Kidney (tissue), 14 donors: ENCODE measurements around the gene UBE3C. TPM values are rescaled to one million over a fixed set of nuclear protein-coding genes. Genes with fewer than 3 reads are reported as not detected.
"Not testable (repeated sequence)": the region's sequence is repeated elsewhere in the genome, so short reads cannot be mapped to it uniquely, and the experiment has no call there.

Experiments used
- DNase-seq, 5 donors: peaks; one replicate each; pipeline ENCODE4 v3.0.0-alpha.2; 2013 to 2020
- FAIRE-seq: peaks from 2 replicates; lab custom pipeline; 2012; peaks lifted over from hg19 to GRCh38; lab: Jason Lieb, UNC
- H3K27ac ChIP-seq, 2 donors: one replicate each; pipeline ENCODE4 v1.7.0; 2013; ENCODE audit warnings: low read depth in 2 of 2, low read length in 2 of 2, inconsistent platforms in 1 of 2
- H3K27me3 ChIP-seq: one replicate; pipeline ENCODE4 v1.7.1; 2013; ENCODE audit warnings: low read length, inconsistent platforms; ENCODE audit not compliant: control insufficient read depth, insufficient read depth
- H3K36me3 ChIP-seq, 3 donors: one replicate each; pipeline versions ENCODE4 v1.7.0 to v1.7.1; 2013; ENCODE audit warnings: low read length in 3 of 3, control low read depth in 1 of 3, inconsistent platforms in 1 of 3; ENCODE audit not compliant: insufficient read depth in 3 of 3, control insufficient read depth in 2 of 3
- H3K4me1 ChIP-seq, 3 donors: one replicate each; pipeline versions ENCODE4 v1.7.0 to v1.7.1; 2013; ENCODE audit warnings: low read length in 3 of 3, inconsistent platforms in 1 of 3, low read depth in 1 of 3; ENCODE audit not compliant: control insufficient read depth in 2 of 3, insufficient read depth in 2 of 3
- H3K4me3 ChIP-seq, 3 donors: one replicate each; pipeline versions ENCODE4 v1.7.0 to v1.8.1; 2013; ENCODE audit warnings: low read length in 3 of 3, control low read depth in 1 of 3, inconsistent platforms in 1 of 3
- H3K9ac ChIP-seq, 3 donors: one replicate each; pipeline versions ENCODE4 v1.7.0 to v1.7.1; 2013; ENCODE audit warnings: low read length in 3 of 3, control low read depth in 1 of 3, inconsistent platforms in 1 of 3
- H3K9me3 ChIP-seq, 3 donors: one replicate each; pipeline versions ENCODE4 v1.7.0 to v1.7.1; 2013; ENCODE audit warnings: low read length in 3 of 3, control low read depth in 1 of 3, inconsistent platforms in 1 of 3; ENCODE audit not compliant: control insufficient read depth in 2 of 3, insufficient read depth in 1 of 3
- CTCF ChIP-seq: IDR thresholded peaks from 3 replicates; pipeline ENCODE4 v1.5.1; 2012; ENCODE audit warnings: mild to moderate bottlenecking, moderate library complexity, borderline replicate concordance; ENCODE audit not compliant: insufficient read depth; ENCODE audit errors: extremely low read depth
- intact Hi-C: fragments of 100-400 bp; cut with DNase I; formaldehyde crosslinking; loops from one replicate; pipeline ENCODE4 v1.11.1; 2022
- polyA plus RNA-seq: library from polyadenylated mRNA; stranded (reverse); fragments of 350-450 nt; fragmentation: Illumina TruSeq; extraction: RNeasy Lipid Tissue Mini Kit (QIAGEN cat#74804); gene quantifications from one replicate; pipeline ENCODE4 v1.2.3, GENCODE V29; 2014; ENCODE audit warnings: low read depth, low replicate concordance; ENCODE audit not compliant: insufficient read depth
- total RNA-seq: library from RNA; stranded (reverse); fragmentation: NEBNext Ultra II Directional; extraction: Animal tissue kit (Norgen Biotek cat#: 25700); gene quantifications from one replicate; pipeline ENCODE4 v1.2.1, GENCODE V29; 2021
- donor health status: control.
- donor health status: control.
- donor health status: control.
- donor health status: control.
- donor health status: control.
- donor health status: DM: yes; HTN: yes; CAD: no.
- donor health status: Normal renal cell carcinoma (clear cell type).

The UBE3C gene
- total and polyA plus RNA-seq, 2 donors from 2014 or later, result 20.9 to 58.5 TPM

- Histone ChIP-seq H3K27me3 (no peaks in the 10 kb centered on the region), H3K27ac (no peak overlapping the region), H3K4me1 (peaks cover 0 to 6% (median 5%) of the 10 kb centered on the region in 3 donors), H3K36me3 (peaks cover 0 to 7% (median 4%) of the 10 kb centered on the region in 3 donors), H3K9me3 (no peaks in the 10 kb centered on the region), H3K4me3 (no peak overlapping the region), H3K9ac (no peak overlapping the region)
- peak in 1 of 5 donors; percentile 45 for DNase-seq
- no peak for FAIRE-seq
- intact Hi-C loops, result no loop called here
- no peak for TF ChIP-seq CTCF
Measured at GRCh38 chr7:157274991-157275427, 136.3 kb downstream of the UBE3C start.

- intact Hi-C loops, result no loop called here
- TF ChIP-seq CTCF, result no peak
- no peak overlapping the region for H3K27ac ChIP-seq
- peaks cover 0 to 6% (median 5%) of the 10 kb centered on the region in 3 donors for H3K4me1 ChIP-seq
- no peak overlapping the region for H3K9ac ChIP-seq
- H3K4me3 ChIP-seq, result no peak overlapping the region
- peaks cover 0 to 4% (median 2%) of the 10 kb centered on the region in 3 donors for H3K36me3 ChIP-seq
- no peak for FAIRE-seq
- peak in 1 of 5 donors; percentile 68 for DNase-seq
- H3K27me3 ChIP-seq, result no peaks in the 10 kb centered on the region
- no peaks in the 10 kb centered on the region for H3K9me3 ChIP-seq
Measured at GRCh38 chr7:157276091-157276561, 137.4 kb downstream of the UBE3C start.

GRCh38 chr7:157276731-157277562 lies 138.2 kb downstream of the UBE3C start:
- H3K4me1 ChIP-seq, result peaks cover 0 to 6% (median 5%) of the 10 kb centered on the region in 3 donors
- TF ChIP-seq CTCF, result no peak
- no peaks in the 10 kb centered on the region for H3K27me3 ChIP-seq
- H3K36me3 ChIP-seq, result no peaks in the 10 kb centered on the region
- H3K4me3 ChIP-seq, result no peak overlapping the region
- H3K9me3 ChIP-seq, result no peaks in the 10 kb centered on the region
- no peak overlapping the region for H3K9ac ChIP-seq
- intact Hi-C loops, result no loop called here
- FAIRE-seq (no peak), DNase-seq (peak in 1 of 5 donors; percentile 71)
- no peak overlapping the region for H3K27ac ChIP-seq

GRCh38 chr7:157277568-157277967 lies 138.8 kb downstream of the UBE3C start:
- H3K4me1 ChIP-seq, H3K9ac ChIP-seq, H3K4me3 ChIP-seq, H3K27ac ChIP-seq, H3K36me3 ChIP-seq, H3K27me3 ChIP-seq, FAIRE-seq, H3K9me3 ChIP-seq, intact Hi-C loops: not testable (repeated sequence)
- DNase-seq, result peak in 1 of 5 donors; percentile 21
